ENCODE measurements around the gene ZNF32. TPM values are rescaled to one million over a fixed set of nuclear protein-coding genes. Genes with fewer than 3 reads are reported as not detected.
"Not testable (repeated sequence)": the region's sequence is repeated elsewhere in the genome, so short reads cannot be mapped to it uniquely, and the experiment has no call there.

ZNF32 gene
- total and polyA plus RNA-seq, 2 donors (not counting 3 experiments of a cell fraction or from before 2014, with no cell fraction given) = 12.5 to 14.4 TPM

GRCh38 chr10:43601576-43601975 is 47.1 kb downstream of the ZNF32 start:
- H3K79me2 ChIP-seq (ENCODE audit: control insufficient read depth, insufficient read depth, low read length); H3K9me1 ChIP-seq (replicated peaks; ENCODE audit: control insufficient read depth, extremely low read depth, insufficient read depth, low read length); H3K4me1 ChIP-seq (ENCODE audit: control insufficient read depth, extremely low read depth, insufficient read depth, low read length); H3K27me3 ChIP-seq (ENCODE audit: control insufficient read depth in 2 of 2, insufficient read depth in 2 of 2, low read length in 2 of 2); H3K4me3 ChIP-seq (replicated peaks in 1 of 3; ENCODE audit: insufficient read depth in 1 of 3, low read depth in 1 of 3, low read length in 3 of 3); CTCF ChIA-PET; FAIRE-seq; BruUV-seq (replicated peaks); H3K27ac ChIP-seq (ENCODE audit: insufficient read depth, low read depth, low read length); POLR2A ChIA-PET; H3K9ac ChIP-seq (replicated peaks; ENCODE audit: extremely low read depth, insufficient read depth, low read length); intact Hi-C loops (cut with micrococcal nuclease); H3K9me3 ChIP-seq (replicated peaks; ENCODE audit: control insufficient read depth, insufficient read depth, low read length); DNase-seq (ENCODE audit: low read depth, low spot score); H3K36me3 ChIP-seq (ENCODE audit: control insufficient read depth in 2 of 2, extremely low read depth in 1 of 2, insufficient read depth in 2 of 2, low read length in 2 of 2); dilution Hi-C loops (cut with MboI; ENCODE audit: extremely low pct_ligation_motif_present, low sequenced_read_pairs); H4K20me1 ChIP-seq (replicated peaks; ENCODE audit: control insufficient read depth, extremely low read depth, insufficient read depth, low read length); H3K4me2 ChIP-seq (ENCODE audit: insufficient read depth, low read length); H2AFZ ChIP-seq (ENCODE audit: low read depth, low read length): not testable (repeated sequence)

- ChIA-PET CTCF (no interaction called here), POLR2A (no interaction called here)
Measured at GRCh38 chr10:43599333-43599732, 49.3 kb downstream of the ZNF32 start.

More at GRCh38 chr10:43599333-43599732, 49.3 kb downstream of the ZNF32 start:
- dilution Hi-C loops (cut with MboI; ENCODE audit: extremely low pct_ligation_motif_present, low sequenced_read_pairs) = no loop called here
- no peaks in the 10 kb centered on the region for H3K9me3 ChIP-seq (replicated peaks; ENCODE audit: control insufficient read depth, insufficient read depth, low read length)
- H3K27ac ChIP-seq (ENCODE audit: insufficient read depth, low read depth, low read length) = no peak overlapping the region
- DNase-seq (ENCODE audit: low read depth, low spot score) = no peak
- TF ChIP-seq POLR2A (IDR thresholded peaks at IDR 0.05; ENCODE audit: low read depth, low read length) (no peak), GATA2 (IDR thresholded peaks at IDR 0.05; ENCODE audit: insufficient read depth, insufficient read length, low read depth, low read length) (no peak), EZH2 (IDR thresholded peaks at IDR 0.05; ENCODE audit: borderline replicate concordance, low read depth, low read length, severe bottlenecking) (no peak), MYC (IDR thresholded peaks at IDR 0.05; ENCODE audit: low read depth, low read length) (no peak), MAX (IDR thresholded peaks at IDR 0.05; ENCODE audit: insufficient read depth, insufficient read length) (no peak), CTCF (IDR thresholded peaks at IDR 0.05; ENCODE audit: extremely low read depth in 1 of 2, insufficient read depth in 1 of 2, low read depth in 1 of 2, low read length in 2 of 2) (no peak), POLR2AphosphoS5 (IDR thresholded peaks at IDR 0.05; ENCODE audit: insufficient read depth, low read depth, low read length) (no peak)
- H4K20me1 ChIP-seq (replicated peaks; ENCODE audit: control insufficient read depth, extremely low read depth, insufficient read depth, low read length) = no peaks in the 10 kb centered on the region
- no peak overlapping the region for H3K4me2 ChIP-seq (ENCODE audit: insufficient read depth, low read length)
- H3K79me2 ChIP-seq (ENCODE audit: control insufficient read depth, insufficient read depth, low read length) = no peaks in the 10 kb centered on the region
- no peak overlapping the region for H2AFZ ChIP-seq (ENCODE audit: low read depth, low read length)
- H3K9me1 ChIP-seq (replicated peaks; ENCODE audit: control insufficient read depth, extremely low read depth, insufficient read depth, low read length) = no peaks in the 10 kb centered on the region
- intact Hi-C loops (cut with micrococcal nuclease) = no loop called here
- H3K4me1 ChIP-seq (ENCODE audit: control insufficient read depth, extremely low read depth, insufficient read depth, low read length) = no peaks in the 10 kb centered on the region
- BruUV-seq (replicated peaks) = no TSS peak
- H3K9ac ChIP-seq (replicated peaks; ENCODE audit: extremely low read depth, insufficient read depth, low read length) = no peak overlapping the region
- no peak for FAIRE-seq
- no peak overlapping the region for H3K4me3 ChIP-seq (replicated peaks in 1 of 3; ENCODE audit: insufficient read depth in 1 of 3, low read depth in 1 of 3, low read length in 3 of 3)
- H3K27me3 ChIP-seq (ENCODE audit: control insufficient read depth in 2 of 2, insufficient read depth in 2 of 2, low read length in 2 of 2) = no peaks in the 10 kb centered on the region
- no peaks in the 10 kb centered on the region for H3K36me3 ChIP-seq (ENCODE audit: control insufficient read depth in 2 of 2, extremely low read depth in 1 of 2, insufficient read depth in 2 of 2, low read length in 2 of 2)
